B cell (primary cell): ENCODE measurements around the gene AMFR. TPM values are rescaled to one million over a fixed set of nuclear protein-coding genes. Genes with fewer than 3 reads are reported as not detected.

Source experiments
- ATAC-seq: fragments of 200-7000 bp; cut with Tn5 transposase; one replicate; pipeline ENCODE4 v1.10.0; 2021; ENCODE audit warnings: low read depth, mild to moderate bottlenecking, moderate number of reproducible peaks, moderate library complexity
- CTCF ChIA-PET: fragments of 350-600 bp; sonication (Branson Sonifier 250); formaldehyde crosslinking; loops from one replicate; lab custom pipeline; 2021; ENCODE audit warnings: antibody characterized with exemption, inconsistent platforms; lab: Charles Lee
- POLR2A ChIA-PET: fragments of 350-600 bp; sonication (Branson Sonifier 250); formaldehyde crosslinking; loops from one replicate; lab custom pipeline; 2021; ENCODE audit warnings: antibody characterized with exemption; lab: Charles Lee
- DNase-seq: peaks from one replicate; pipeline ENCODE4 v3.0.0; 2013
- H2AFZ ChIP-seq: 2 replicates; pipeline ENCODE4 v1.6.1; 2012; ENCODE audit warnings: mild to moderate bottlenecking, low read depth, low read length; ENCODE audit not compliant: insufficient read depth, poor library complexity, severe bottlenecking
- H3K27ac ChIP-seq, 2 donors: 1 replicate in 1 of 2; 2 replicates in 1 of 2; pipeline ENCODE4 v1.5.1; 2012 to 2013; ENCODE audit warnings: low read length in 2 of 2, mild to moderate bottlenecking in 2 of 2, moderate library complexity in 1 of 2
- H3K27me3 ChIP-seq, 4 experiments: fragments of 200-600 bp in 1 of 4; sonication (generic) in 1 of 4; replicated peaks in 1 of 4; 1 replicate in 2 of 4; 2 replicates in 2 of 4; pipeline versions ENCODE4 v1.6.1 to v1.7.0; 2013 to 2016; ENCODE audit warnings: low read length in 3 of 4, mild to moderate bottlenecking in 2 of 4, mixed read lengths in 1 of 4, moderate library complexity in 1 of 4; ENCODE audit not compliant: insufficient read depth in 4 of 4, control insufficient read depth in 3 of 4; ENCODE audit errors: control extremely low read depth in 1 of 4
- H3K36me3 ChIP-seq, 2 experiments: replicated peaks in 1 of 2; 1 replicate in 1 of 2; 2 replicates in 1 of 2; pipeline versions ENCODE4 v1.6.1 to v1.7.1; 2013; ENCODE audit warnings: low read length in 1 of 2; ENCODE audit not compliant: insufficient read depth in 2 of 2, control insufficient read depth in 1 of 2; ENCODE audit errors: control extremely low read depth in 1 of 2, extremely low read depth in 1 of 2
- H3K4me1 ChIP-seq, 2 donors: fragments of 200-600 bp in 1 of 2; sonication (generic) in 1 of 2; 1 replicate in 1 of 2; 2 replicates in 1 of 2; pipeline versions ENCODE4 v1.5.1 to v1.6.1; 2013 to 2017; ENCODE audit warnings: low read length in 2 of 2; ENCODE audit not compliant: control insufficient read depth in 2 of 2, insufficient read depth in 2 of 2
- H3K4me2 ChIP-seq: replicated peaks from 2 replicates; pipeline ENCODE3; 2012; ENCODE audit warnings: mild to moderate bottlenecking, low read depth, low read length; ENCODE audit not compliant: poor library complexity, severe bottlenecking
- H3K4me3 ChIP-seq, 5 experiments: fragments of 200-600 bp in 1 of 5; sonication (generic) in 1 of 5; 1 replicate in 3 of 5; 2 replicates in 2 of 5; pipeline versions ENCODE4 v1.5.1 to v1.7.0; 2011 to 2016; ENCODE audit warnings: low read length in 4 of 5, mild to moderate bottlenecking in 4 of 5, low read depth in 2 of 5, control low read depth in 1 of 5, moderate library complexity in 1 of 5; ENCODE audit not compliant: insufficient read depth in 1 of 5; ENCODE audit errors: control extremely low read depth in 1 of 5, extremely low read depth in 1 of 5
- H3K79me2 ChIP-seq: fragments of 200-600 bp; sonication (generic); one replicate; pipeline ENCODE4 v1.6.0; 2016; ENCODE audit warnings: low read length; ENCODE audit not compliant: control insufficient read depth, insufficient read depth
- H3K9ac ChIP-seq: fragments of 200-600 bp; sonication (generic); 2 replicates; pipeline ENCODE4 v1.6.1; 2017; ENCODE audit warnings: mild to moderate bottlenecking, low read length, moderate library complexity
- H3K9me3 ChIP-seq, 3 donors: one replicate each; pipeline versions ENCODE4 v1.6.1 to v1.7.1; 2013; ENCODE audit warnings: low read length in 2 of 3; ENCODE audit not compliant: control insufficient read depth in 2 of 3, insufficient read depth in 1 of 3; ENCODE audit errors: control extremely low read depth in 1 of 3
- H4K20me1 ChIP-seq: 2 replicates; pipeline ENCODE4 v1.6.0; 2012; ENCODE audit warnings: mild to moderate bottlenecking, low read length; ENCODE audit not compliant: insufficient read depth, control insufficient read depth, poor library complexity, severe bottlenecking
- H3K27ac Mint-ChIP-seq: one replicate; pipeline ENCODE4 v1.8.0; 2021; ENCODE audit warnings: mixed read lengths
- H3K27me3 Mint-ChIP-seq: one replicate; pipeline ENCODE4 v1.8.0; 2021; ENCODE audit warnings: mixed read lengths
- H3K4me1 Mint-ChIP-seq: one replicate; pipeline ENCODE4 v1.8.0; 2021; ENCODE audit warnings: mixed read lengths
- H3K4me3 Mint-ChIP-seq: one replicate; pipeline ENCODE4 v1.8.0; 2021; ENCODE audit warnings: mixed read lengths
- H3K9me3 Mint-ChIP-seq: one replicate; pipeline ENCODE4 v1.8.0; 2022; ENCODE audit warnings: mixed read lengths; ENCODE audit not compliant: insufficient read depth
- EZH2 ChIP-seq: IDR thresholded peaks from 2 replicates; pipeline ENCODE4 v1.6.1; 2012; ENCODE audit warnings: borderline replicate concordance, low read depth, mild to moderate bottlenecking, moderate library complexity, low read length; ENCODE audit not compliant: insufficient read depth, poor library complexity, severe bottlenecking
- WGBS: methylation state at CpG from one replicate; pipeline ENCODE4 v1.1.5; 2013; ENCODE audit warnings: missing lambda C conversion rate; ENCODE audit not compliant: insufficient coverage; 5-methylcytosine and 5-hydroxymethylcytosine counted together
- intact Hi-C: fragments of 100-400 bp; cut with micrococcal nuclease; formaldehyde crosslinking; loops from one replicate; pipeline ENCODE4 v1.10.0; 2022
- polyA plus RNA-seq: library from polyadenylated mRNA; depleted of rRNA; stranded (reverse); fragments of >200 nt; gene quantifications from 2 replicates; pipeline ENCODE4 v1.2.3, GENCODE V29; 2012
- total RNA-seq, 2 donors: library from RNA; stranded (reverse); fragments of 120-200 nt in 1 of 2; gene quantifications; 1 replicate in 1 of 2; 2 replicates in 1 of 2; pipeline versions ENCODE4 v1.2.3 to v1.2.4, GENCODE V29; 2013 to 2022
- TF ChIP-seq, protein P1 (sequence below): fragments of 200-600 bp; IDR thresholded peaks from one replicate; pipeline ENCODE4 v1.8.0; 2022; ENCODE audit warnings: antibody characterized with exemption, mild to moderate bottlenecking

AMFR gene
- total and polyA plus RNA-seq, 2 donors (not counting 1 experiment from before 2014, with no cell fraction given) = 118 to 225 TPM

GRCh38 chr16:56366945-56367344 lies 58.4 kb downstream of the AMFR start:
- Histone ChIP-seq H3K9me3 (no peaks in the 10 kb centered on the region), H3K4me1 (no peaks in the 10 kb centered on the region), H3K27me3 (no peaks in the 10 kb centered on the region), H3K27ac (no peak overlapping the region), H4K20me1 (peaks cover 47% of the 10 kb centered on the region), H3K36me3 (peaks cover 5 to 89% of the 10 kb centered on the region in 2 experiments), H3K79me2 (peaks cover 5% of the 10 kb centered on the region), H3K9ac (no peak overlapping the region), H2AFZ (no peak overlapping the region), H3K4me2 (no peak overlapping the region), H3K4me3 (no peak overlapping the region)
- TF ChIP-seq EZH2 = no peak
- TF ChIP-seq, protein P1, sequence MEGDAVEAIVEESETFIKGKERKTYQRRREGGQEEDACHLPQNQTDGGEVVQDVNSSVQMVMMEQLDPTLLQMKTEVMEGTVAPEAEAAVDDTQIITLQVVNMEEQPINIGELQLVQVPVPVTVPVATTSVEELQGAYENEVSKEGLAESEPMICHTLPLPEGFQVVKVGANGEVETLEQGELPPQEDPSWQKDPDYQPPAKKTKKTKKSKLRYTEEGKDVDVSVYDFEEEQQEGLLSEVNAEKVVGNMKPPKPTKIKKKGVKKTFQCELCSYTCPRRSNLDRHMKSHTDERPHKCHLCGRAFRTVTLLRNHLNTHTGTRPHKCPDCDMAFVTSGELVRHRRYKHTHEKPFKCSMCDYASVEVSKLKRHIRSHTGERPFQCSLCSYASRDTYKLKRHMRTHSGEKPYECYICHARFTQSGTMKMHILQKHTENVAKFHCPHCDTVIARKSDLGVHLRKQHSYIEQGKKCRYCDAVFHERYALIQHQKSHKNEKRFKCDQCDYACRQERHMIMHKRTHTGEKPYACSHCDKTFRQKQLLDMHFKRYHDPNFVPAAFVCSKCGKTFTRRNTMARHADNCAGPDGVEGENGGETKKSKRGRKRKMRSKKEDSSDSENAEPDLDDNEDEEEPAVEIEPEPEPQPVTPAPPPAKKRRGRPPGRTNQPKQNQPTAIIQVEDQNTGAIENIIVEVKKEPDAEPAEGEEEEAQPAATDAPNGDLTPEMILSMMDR = no peak
- 93% methylated on average over 8 of the region's 9 CpGs for WGBS
- ChIA-PET POLR2A (no interaction called here), CTCF (no interaction called here)
- Mint-ChIP-seq H3K4me3 (no peak overlapping the region), H3K9me3 (no peaks in the 10 kb centered on the region), H3K27me3 (no peaks in the 10 kb centered on the region), H3K4me1 (no peaks in the 10 kb centered on the region), H3K27ac (no peak overlapping the region)
- intact Hi-C loops = no loop called here
- DNase-seq (no peak), ATAC-seq (no peak)

DNA sequence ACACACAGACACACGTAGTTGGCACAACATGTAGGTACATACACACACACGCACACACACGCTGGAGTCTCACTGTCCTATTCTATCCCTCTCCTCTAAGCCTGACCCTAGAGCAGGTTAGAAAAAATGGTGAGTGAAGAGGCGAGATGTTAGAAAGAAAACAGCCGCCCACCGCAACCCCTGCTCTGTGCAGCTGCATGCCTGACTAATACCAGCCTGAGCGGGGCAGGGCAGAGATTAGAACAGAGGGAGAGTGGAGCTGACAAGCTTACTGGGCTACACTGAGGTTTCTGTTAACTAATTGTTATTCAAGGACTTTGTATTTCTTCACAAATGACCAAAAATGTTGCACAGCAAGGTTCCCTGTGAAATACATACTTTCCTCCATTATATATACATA lies 59.8 kb downstream of the AMFR start:
- Mint-ChIP-seq H3K9me3 (no peaks in the 10 kb centered on the region), H3K4me1 (no peaks in the 10 kb centered on the region), H3K4me3 (no peak overlapping the region), H3K27ac (no peak overlapping the region), H3K27me3 (no peaks in the 10 kb centered on the region)
- CTCF ChIA-PET = interaction anchor here (0.8 kb wide), 1 partner anchor 10 kb away, joined by 3 read pairs; no protein-coding TSS in a partner anchor
- Histone ChIP-seq H3K36me3 (peaks cover 5 to 92% of the 10 kb centered on the region in 2 experiments), H2AFZ (no peak overlapping the region), H3K9me3 (no peaks in the 10 kb centered on the region), H3K27ac (no peak overlapping the region), H3K79me2 (peaks cover 3% of the 10 kb centered on the region), H3K9ac (no peak overlapping the region), H3K4me3 (no peak overlapping the region), H3K4me1 (no peaks in the 10 kb centered on the region), H4K20me1 (peaks cover 38% of the 10 kb centered on the region), H3K4me2 (no peak overlapping the region), H3K27me3 (no peaks in the 10 kb centered on the region)
- ATAC-seq (no peak), DNase-seq (no peak)
- TF ChIP-seq, protein P1 = no peak
- TF ChIP-seq EZH2 = no peak
- POLR2A ChIA-PET = no interaction called here
- intact Hi-C loops = no loop called here
- 100% methylated on average over 1 of the region's 7 CpGs for WGBS
